ENCODE data around the gene CACNA1I. TPM values are rescaled to one million over a fixed set of nuclear protein-coding genes. Genes with fewer than 3 reads are reported as not detected.

The CACNA1I gene
- total RNA-seq, 1 experiment from 2014 or later, result 2.1 TPM

- ATAC-seq (no peak), DNase-seq (ENCODE audit: low spot score) (no peak)
- CTCF ChIA-PET, result interaction anchor here (1.3 to 1.4 kb wide), 2 partner anchors 157 to 1022 kb away, joined by 3 read pairs; no protein-coding TSS in a partner anchor
- POLR2A ChIA-PET, result interaction anchor here (0.6 kb wide), 1 partner anchor 225 kb away, joined by 3 read pairs; no protein-coding TSS in a partner anchor
- Mint-ChIP-seq H3K4me3 (no peak overlapping the region), H3K9me3 (no peaks in the 10 kb centered on the region), H3K4me1 (no peaks in the 10 kb centered on the region), H3K36me3 (no peaks in the 10 kb centered on the region), H3K27ac (no peak overlapping the region), H3K27me3 (ENCODE audit: low read depth) (no peaks in the 10 kb centered on the region; the same call in 1 of the 2 replicates)
- TF ChIP-seq ZNF138 (CRISPR knock-in tag; conservative IDR thresholded peaks at IDR 0.05), result no peak
- no peak for TF ChIP-seq ERG (CRISPR knock-in tag; IDR thresholded peaks at IDR 0.05)
- TF ChIP-seq RORB (CRISPR knock-in tag; IDR thresholded peaks at IDR 0.05), result no peak
- no peak for TF ChIP-seq TEAD1 (CRISPR knock-in tag; IDR thresholded peaks at IDR 0.05)
- no peak for TF ChIP-seq ATF2 (CRISPR knock-in tag; IDR thresholded peaks at IDR 0.05; ENCODE audit: borderline replicate concordance, low read depth)
- no peak for TF ChIP-seq ZNF425 (CRISPR knock-in tag; conservative IDR thresholded peaks at IDR 0.05)
- no peak for TF ChIP-seq ZNF263 (CRISPR knock-in tag; IDR thresholded peaks at IDR 0.05; ENCODE audit: low read depth)
- TF ChIP-seq USF2 (CRISPR knock-in tag; IDR thresholded peaks at IDR 0.05), result no peak
- TF ChIP-seq CTCF (IDR thresholded peaks at IDR 0.05), result no peak
- TF ChIP-seq ESRRA (CRISPR knock-in tag; IDR thresholded peaks at IDR 0.05; ENCODE audit: borderline replicate concordance), result no peak
- TF ChIP-seq HMGXB4 (CRISPR knock-in tag; IDR thresholded peaks at IDR 0.05), result no peak
- TF ChIP-seq E2F4 (CRISPR knock-in tag; IDR thresholded peaks at IDR 0.05; ENCODE audit: borderline replicate concordance, low read depth), result no peak
- no peak for TF ChIP-seq CDX4 (CRISPR knock-in tag; IDR thresholded peaks at IDR 0.05; ENCODE audit: borderline replicate concordance)
- TF ChIP-seq ZNF532 (CRISPR knock-in tag; IDR thresholded peaks at IDR 0.05; ENCODE audit: borderline replicate concordance), result no peak
Observed at GRCh38 chr22:39700565-39700964, 130.0 kb downstream of the CACNA1I start.
